ENCODE data around the gene MYLK.

The MYLK gene

DNA sequence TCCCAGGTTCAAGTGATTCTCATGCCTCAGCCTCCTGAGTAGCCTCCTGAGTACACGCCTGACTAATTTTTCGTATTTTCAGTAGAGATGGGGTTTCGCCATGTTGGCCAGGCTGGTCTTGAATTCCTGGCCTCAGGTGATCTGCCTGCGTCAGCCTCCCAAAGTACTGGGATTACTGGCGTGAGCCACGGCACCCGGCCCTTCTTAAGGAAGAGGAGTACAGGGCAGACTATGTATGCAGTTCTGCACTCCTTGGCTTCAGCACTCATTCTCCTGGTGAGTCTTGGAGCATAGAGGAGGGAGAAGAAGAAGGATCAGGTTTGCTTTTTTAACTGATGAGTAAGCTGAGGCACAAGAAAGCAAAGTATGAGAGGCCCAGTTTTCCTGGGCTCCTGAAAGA lies 199.5 kb downstream of the MYLK start:
- no peaks in the 10 kb centered on the region for H3K4me1 Mint-ChIP-seq (ENCODE audit: low read depth)
- H3K36me3 Mint-ChIP-seq = no peaks in the 10 kb centered on the region
- no peak overlapping the region for H3K4me3 Mint-ChIP-seq
- H3K27ac Mint-ChIP-seq = no peak overlapping the region
- H3K9me3 Mint-ChIP-seq (ENCODE audit: low read depth) = no peaks in the 10 kb centered on the region
- H3K27me3 Mint-ChIP-seq = no peaks in the 10 kb centered on the region

DNA sequence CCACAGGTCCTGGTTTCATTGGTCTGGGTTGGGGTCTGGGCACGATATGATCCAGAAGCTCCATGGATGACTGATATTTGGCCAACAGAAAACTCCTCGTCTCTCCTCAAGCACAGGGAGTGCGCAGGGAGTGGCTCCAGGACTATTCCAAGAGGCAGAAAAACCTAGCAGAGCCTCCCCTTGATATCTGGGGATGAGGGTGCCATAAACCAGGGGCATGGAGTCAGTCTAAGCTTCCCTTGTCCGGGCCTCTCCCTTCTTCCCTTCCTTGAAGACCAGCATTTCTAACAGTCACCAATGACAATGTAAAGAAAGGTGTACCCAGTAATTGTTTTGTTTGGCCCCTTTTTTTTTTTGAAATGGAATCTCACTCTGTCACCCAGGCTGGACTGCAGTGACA lies 199.9 kb downstream of the MYLK start:
- H3K9me3 Mint-ChIP-seq (ENCODE audit: low read depth) = no peaks in the 10 kb centered on the region
- H3K4me1 Mint-ChIP-seq (ENCODE audit: low read depth) = no peaks in the 10 kb centered on the region
- no peaks in the 10 kb centered on the region for H3K36me3 Mint-ChIP-seq
- H3K4me3 Mint-ChIP-seq = no peak overlapping the region
- no peaks in the 10 kb centered on the region for H3K27me3 Mint-ChIP-seq
- H3K27ac Mint-ChIP-seq = no peak overlapping the region

DNA sequence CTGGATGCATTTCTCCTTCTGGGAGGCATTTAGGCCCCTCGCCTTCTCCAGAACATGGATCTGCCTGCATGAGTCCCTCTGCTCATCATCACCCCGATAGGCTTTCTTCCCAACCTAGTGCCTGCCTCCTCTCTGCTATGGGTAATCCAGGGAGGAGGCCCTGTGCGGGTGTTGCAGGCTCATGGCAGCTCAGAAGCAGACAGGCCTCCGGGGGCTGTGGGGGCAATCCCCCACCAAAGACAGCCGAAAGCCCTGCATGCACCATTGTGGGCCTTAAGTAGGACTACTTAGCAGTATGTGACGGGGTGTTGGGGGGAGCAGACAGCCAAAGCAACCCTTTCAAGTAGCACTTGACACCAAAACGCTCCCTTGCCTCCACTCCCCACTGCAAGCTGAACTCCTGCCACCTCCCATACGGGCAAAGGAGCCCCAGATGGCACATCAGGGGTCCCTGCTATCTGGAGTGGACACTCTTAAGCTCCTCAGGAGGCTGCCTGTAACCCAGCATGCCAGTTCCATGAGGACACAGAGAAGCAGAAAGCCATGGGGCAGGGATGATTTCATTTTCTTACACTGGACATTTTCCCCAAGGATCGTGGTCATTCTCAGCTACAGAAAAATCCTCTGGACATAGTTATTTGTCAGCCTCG lies 200.5 kb downstream of the MYLK start:
- Mint-ChIP-seq H3K4me3 (no peak overlapping the region), H3K27ac (no peak overlapping the region), H3K9me3 (ENCODE audit: low read depth) (no peaks in the 10 kb centered on the region), H3K36me3 (no peaks in the 10 kb centered on the region), H3K27me3 (no peaks in the 10 kb centered on the region), H3K4me1 (ENCODE audit: low read depth) (no peaks in the 10 kb centered on the region)

DNA sequence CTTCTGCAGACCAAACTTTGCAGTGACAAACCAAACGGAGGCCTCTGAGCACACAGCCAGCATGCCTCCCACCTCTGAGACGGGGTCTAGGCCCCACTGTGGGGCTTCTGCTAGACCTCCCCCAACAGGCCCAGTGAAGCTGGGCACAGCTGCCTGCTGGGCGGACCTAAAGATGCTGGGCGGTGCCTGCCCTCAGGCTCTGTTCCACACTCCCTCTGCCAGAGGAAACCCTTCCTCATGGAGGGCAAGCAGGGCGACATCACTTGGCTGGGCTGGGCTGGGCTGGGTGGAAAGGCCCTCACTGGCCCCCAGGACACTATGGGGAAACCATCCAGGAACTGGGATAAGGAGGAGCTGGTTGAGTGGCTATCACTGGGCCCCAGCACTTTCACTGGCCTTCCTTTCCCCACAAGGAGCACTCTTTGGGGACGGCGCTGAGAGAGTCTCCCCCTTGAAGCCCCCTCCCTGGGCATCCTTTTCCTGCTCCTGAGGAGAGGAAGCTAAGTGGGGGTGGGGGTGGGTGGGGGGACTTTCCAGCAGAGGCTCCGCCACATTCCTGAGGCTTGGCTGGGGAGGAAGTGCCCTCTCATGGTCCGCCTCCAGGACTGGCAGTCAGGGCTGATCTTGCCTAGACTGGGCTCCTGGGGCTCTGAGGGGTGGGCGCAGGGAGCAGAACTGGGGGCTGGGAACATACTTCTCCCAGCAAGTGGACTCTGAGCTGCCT lies 201.2 kb downstream of the MYLK start:
- H3K27me3 Mint-ChIP-seq = no peaks in the 10 kb centered on the region
- no peaks in the 10 kb centered on the region for H3K9me3 Mint-ChIP-seq (ENCODE audit: low read depth)
- no peak overlapping the region for H3K27ac Mint-ChIP-seq

DNA sequence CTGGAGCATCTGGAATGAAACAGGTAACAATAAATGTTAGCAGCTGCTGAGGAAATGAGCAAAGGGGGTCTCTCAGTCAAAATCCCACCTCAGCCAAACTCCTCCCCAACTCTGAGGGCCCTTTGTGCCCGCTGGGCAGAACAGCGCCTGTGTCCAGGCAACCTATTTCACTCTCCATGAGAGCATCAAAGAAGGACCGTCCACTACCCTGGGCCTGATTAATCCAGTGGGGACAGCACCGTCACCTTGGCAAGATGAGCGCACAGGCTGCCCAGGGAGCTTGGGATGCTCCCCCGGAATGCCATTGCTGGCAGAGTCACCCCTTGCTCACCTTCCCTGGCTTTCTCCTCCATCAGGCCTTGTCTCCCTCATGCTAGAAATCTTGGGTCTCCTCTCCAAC lies 201.8 kb downstream of the MYLK start:
- Mint-ChIP-seq H3K9me3 (ENCODE audit: low read depth) (no peaks in the 10 kb centered on the region), H3K4me3 (no peak overlapping the region), H3K27ac (no peak overlapping the region), H3K36me3 (no peaks in the 10 kb centered on the region), H3K4me1 (ENCODE audit: low read depth) (no peaks in the 10 kb centered on the region), H3K27me3 (no peaks in the 10 kb centered on the region)

More for the DNA sequence above, 201.2 kb downstream of the MYLK start:
- Mint-ChIP-seq H3K36me3 (no peaks in the 10 kb centered on the region), H3K4me1 (ENCODE audit: low read depth) (no peaks in the 10 kb centered on the region), H3K4me3 (no peak overlapping the region)

GRCh38 chr3:123679712-123680386 lies 204.3 kb downstream of the MYLK start:
- Mint-ChIP-seq H3K27me3 (no peaks in the 10 kb centered on the region), H3K4me3 (no peak overlapping the region), H3K27ac (no peak overlapping the region), H3K9me3 (ENCODE audit: low read depth) (no peaks in the 10 kb centered on the region), H3K4me1 (ENCODE audit: low read depth) (no peaks in the 10 kb centered on the region), H3K36me3 (no peaks in the 10 kb centered on the region)

DNA sequence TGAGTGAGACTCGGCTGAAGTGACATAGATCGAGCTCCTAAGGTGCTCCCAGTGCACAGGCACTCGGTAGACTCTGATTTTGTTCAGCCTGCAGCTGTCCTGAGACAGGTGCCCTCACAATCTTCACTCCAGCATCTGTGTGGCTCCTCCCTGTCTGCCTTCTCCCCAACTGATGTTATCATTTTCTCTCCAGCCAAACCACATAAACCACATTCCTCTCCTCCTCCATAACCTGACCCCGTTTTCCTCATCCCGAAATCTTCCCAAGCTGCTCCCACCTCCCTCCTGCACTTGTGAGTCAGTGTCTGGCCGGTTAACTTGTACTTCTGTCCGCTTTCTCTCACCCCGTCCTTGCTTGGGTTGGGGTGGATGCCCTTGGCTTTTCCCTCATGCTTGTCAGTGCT lies 206.0 kb downstream of the MYLK start:
- Mint-ChIP-seq H3K9me3 (ENCODE audit: low read depth) (no peaks in the 10 kb centered on the region), H3K4me3 (no peak overlapping the region), H3K4me1 (ENCODE audit: low read depth) (no peaks in the 10 kb centered on the region), H3K27ac (no peak overlapping the region), H3K36me3 (no peaks in the 10 kb centered on the region), H3K27me3 (peaks cover 5% of the 10 kb centered on the region)

DNA sequence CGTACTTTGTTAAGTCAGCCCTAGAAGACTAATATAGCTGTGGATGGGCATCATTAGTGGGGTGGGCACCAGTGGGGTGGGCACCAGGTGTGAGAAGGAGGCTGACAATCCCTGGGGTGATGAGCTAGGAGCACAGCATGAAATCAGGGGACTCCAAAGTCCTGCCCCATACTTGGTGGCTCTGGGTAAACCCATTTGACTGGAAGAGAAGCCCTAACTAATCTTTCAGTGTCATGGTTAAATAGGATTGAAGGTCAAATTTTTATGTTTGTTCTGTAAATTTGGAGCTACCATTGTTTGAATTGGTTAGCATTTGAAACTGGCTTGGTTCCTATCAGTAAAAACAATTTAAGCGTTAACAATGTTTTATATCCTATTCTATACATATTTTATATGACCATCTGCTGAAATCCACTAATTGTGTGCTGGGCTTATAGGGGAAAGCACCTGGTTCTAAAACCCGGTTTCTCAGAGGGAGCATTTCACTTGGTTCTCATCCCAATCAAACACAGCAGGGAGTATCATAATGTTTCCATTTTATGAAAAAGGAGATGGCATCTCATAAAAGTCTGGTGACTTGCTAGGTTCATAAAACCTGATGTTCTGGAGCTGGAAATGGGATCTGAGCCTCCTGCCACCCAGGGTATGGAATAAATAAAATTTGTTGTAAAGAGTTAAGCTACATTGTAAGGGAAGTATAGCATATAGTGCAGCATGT lies 211.5 kb downstream of the MYLK start:
- Mint-ChIP-seq H3K27me3 (peaks cover 9% of the 10 kb centered on the region), H3K27ac (no peak overlapping the region), H3K4me1 (ENCODE audit: low read depth) (peaks cover 6% of the 10 kb centered on the region), H3K9me3 (ENCODE audit: low read depth) (no peaks in the 10 kb centered on the region), H3K36me3 (no peaks in the 10 kb centered on the region), H3K4me3 (no peak overlapping the region)

DNA sequence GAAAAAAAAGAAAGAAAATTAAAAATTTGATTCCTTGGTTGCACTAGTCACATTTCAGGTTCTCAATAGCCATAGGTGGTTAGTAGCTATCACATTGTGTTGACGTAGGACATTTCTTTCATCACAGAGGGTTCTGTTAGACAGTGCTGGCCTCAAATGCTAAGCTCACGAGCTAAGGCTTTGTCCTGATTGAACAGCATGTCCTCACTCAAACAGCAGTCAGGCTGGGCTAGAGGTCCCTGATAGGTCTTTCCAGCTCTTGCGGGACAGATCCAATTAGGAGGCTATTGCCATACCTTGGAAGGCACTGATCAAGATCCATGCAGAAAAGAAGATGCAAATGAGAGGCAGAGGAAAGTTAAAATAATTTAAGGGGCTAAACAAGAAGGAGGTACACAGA lies 213.4 kb downstream of the MYLK start:
- no peak overlapping the region for H3K27ac Mint-ChIP-seq
- H3K4me3 Mint-ChIP-seq = no peak overlapping the region
- H3K9me3 Mint-ChIP-seq (ENCODE audit: low read depth) = no peaks in the 10 kb centered on the region
- peaks cover 9% of the 10 kb centered on the region for H3K27me3 Mint-ChIP-seq
- peaks cover 6% of the 10 kb centered on the region for H3K4me1 Mint-ChIP-seq (ENCODE audit: low read depth)
- H3K36me3 Mint-ChIP-seq = no peaks in the 10 kb centered on the region

GRCh38 chr3:123668906-123669305 lies 215.2 kb downstream of the MYLK start:
- Mint-ChIP-seq H3K9me3 (ENCODE audit: low read depth) (no peaks in the 10 kb centered on the region), H3K27me3 (peaks cover 8% of the 10 kb centered on the region), H3K36me3 (no peaks in the 10 kb centered on the region), H3K4me3 (no peak overlapping the region), H3K27ac (no peak overlapping the region), H3K4me1 (ENCODE audit: low read depth) (peaks cover 6% of the 10 kb centered on the region)

DNA sequence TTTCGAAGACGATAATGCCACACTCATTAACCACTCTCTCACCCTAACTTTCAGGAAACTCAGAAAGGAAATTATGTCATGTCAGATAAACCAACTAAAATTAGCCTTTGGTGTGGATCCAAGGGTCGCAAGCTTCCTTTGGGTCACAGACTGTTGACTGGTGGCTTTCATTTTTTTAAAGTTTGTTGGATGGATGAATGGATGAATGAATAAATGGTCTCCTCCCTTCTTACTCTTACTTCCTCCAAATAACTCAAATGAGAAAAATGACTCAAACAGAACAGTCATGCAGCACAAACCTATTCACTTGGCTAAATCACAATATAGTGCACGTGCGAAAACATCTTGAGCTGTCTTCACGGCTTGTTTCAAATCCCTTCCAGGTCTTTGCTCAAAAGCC lies 216.3 kb downstream of the MYLK start:
- peaks cover 6% of the 10 kb centered on the region for H3K4me1 Mint-ChIP-seq (ENCODE audit: low read depth)
- no peak overlapping the region for H3K4me3 Mint-ChIP-seq
- H3K27me3 Mint-ChIP-seq = peaks cover 11% of the 10 kb centered on the region
- H3K27ac Mint-ChIP-seq = no peak overlapping the region
- no peaks in the 10 kb centered on the region for H3K36me3 Mint-ChIP-seq
- H3K9me3 Mint-ChIP-seq (ENCODE audit: low read depth) = no peaks in the 10 kb centered on the region

GRCh38 chr3:123664753-123665152 lies 219.4 kb downstream of the MYLK start:
- Mint-ChIP-seq H3K4me3 (no peak overlapping the region), H3K36me3 (no peaks in the 10 kb centered on the region)

DNA sequence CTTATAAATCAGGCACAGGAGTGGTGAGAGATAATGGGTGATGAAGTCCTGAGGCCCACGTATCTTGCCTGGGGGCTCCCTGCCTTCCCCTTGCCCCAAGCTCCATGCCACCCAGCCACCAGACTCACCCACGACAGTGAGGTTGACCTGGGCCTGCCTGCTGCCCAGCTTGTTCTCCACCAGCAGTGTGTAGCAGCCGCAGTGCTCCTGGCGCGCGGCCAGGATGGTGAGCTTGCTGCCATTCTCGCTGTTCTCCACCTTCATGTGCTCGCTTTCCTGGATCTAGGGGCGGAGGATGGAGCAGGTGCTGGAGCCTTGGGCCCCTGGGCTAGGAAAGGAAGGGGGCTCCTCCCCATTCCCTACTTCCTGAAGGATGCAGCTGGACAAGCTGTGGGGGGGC lies 220.2 kb downstream of the MYLK start:
- no peaks in the 10 kb centered on the region for H3K9me3 Mint-ChIP-seq (ENCODE audit: low read depth)
- peaks cover 10% of the 10 kb centered on the region for H3K27me3 Mint-ChIP-seq
- peaks cover 6% of the 10 kb centered on the region for H3K4me1 Mint-ChIP-seq (ENCODE audit: low read depth)
- H3K27ac Mint-ChIP-seq = no peak overlapping the region
- no peaks in the 10 kb centered on the region for H3K36me3 Mint-ChIP-seq
- no peak overlapping the region for H3K4me3 Mint-ChIP-seq

More at GRCh38 chr3:123664753-123665152, 219.4 kb downstream of the MYLK start:
- H3K4me1 Mint-ChIP-seq (ENCODE audit: low read depth) = peaks cover 6% of the 10 kb centered on the region
- H3K27ac Mint-ChIP-seq = no peak overlapping the region
- H3K9me3 Mint-ChIP-seq (ENCODE audit: low read depth) = no peaks in the 10 kb centered on the region
- H3K27me3 Mint-ChIP-seq = peaks cover 11% of the 10 kb centered on the region

GRCh38 chr3:123661973-123662372 lies 222.2 kb downstream of the MYLK start:
- no peaks in the 10 kb centered on the region for H3K9me3 Mint-ChIP-seq (ENCODE audit: low read depth)
- H3K4me1 Mint-ChIP-seq (ENCODE audit: low read depth) = no peaks in the 10 kb centered on the region
- H3K36me3 Mint-ChIP-seq = peaks cover 4% of the 10 kb centered on the region
- H3K4me3 Mint-ChIP-seq = no peak overlapping the region
- no peak overlapping the region for H3K27ac Mint-ChIP-seq
- H3K27me3 Mint-ChIP-seq = peaks cover 7% of the 10 kb centered on the region

DNA sequence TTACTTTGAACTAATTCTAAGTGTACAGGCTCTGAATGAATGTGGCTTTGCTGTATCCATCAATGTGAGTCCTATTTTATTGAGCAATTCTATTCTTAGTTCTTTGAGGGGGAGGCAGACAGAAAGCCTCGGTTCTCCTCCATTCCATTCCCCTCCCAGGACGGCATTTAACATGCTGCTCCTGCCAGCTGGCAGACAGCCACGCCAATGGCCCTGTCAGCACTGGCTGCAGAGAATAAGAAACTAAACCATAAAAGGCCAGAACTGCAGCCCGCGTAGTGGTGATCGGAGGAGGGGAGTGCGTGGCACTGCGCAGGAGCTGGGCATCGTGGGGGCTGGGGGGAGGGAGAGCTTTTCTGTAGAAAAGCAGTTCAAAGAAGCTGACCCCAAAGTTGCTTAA lies 223.2 kb downstream of the MYLK start:
- peaks cover 7% of the 10 kb centered on the region for H3K27me3 Mint-ChIP-seq
- H3K36me3 Mint-ChIP-seq = peaks cover 11% of the 10 kb centered on the region
- H3K9me3 Mint-ChIP-seq (ENCODE audit: low read depth) = no peaks in the 10 kb centered on the region
- no peak overlapping the region for H3K4me3 Mint-ChIP-seq
- H3K27ac Mint-ChIP-seq = no peak overlapping the region
- H3K4me1 Mint-ChIP-seq (ENCODE audit: low read depth) = no peaks in the 10 kb centered on the region

Data from activated naive CD8-positive, alpha-beta T cell (primary cell).